GM21825 (cell line): ENCODE data around the gene PIGZ.

Experiments
- ATAC-seq: cut with Tn5 transposase; IDR thresholded peaks from one replicate; pipeline ENCODE4 v1.9.1; 2021; ENCODE audit warnings: mild to moderate bottlenecking, moderate library complexity; ENCODE audit not compliant: unreplicated experiment

PIGZ gene, protein sequence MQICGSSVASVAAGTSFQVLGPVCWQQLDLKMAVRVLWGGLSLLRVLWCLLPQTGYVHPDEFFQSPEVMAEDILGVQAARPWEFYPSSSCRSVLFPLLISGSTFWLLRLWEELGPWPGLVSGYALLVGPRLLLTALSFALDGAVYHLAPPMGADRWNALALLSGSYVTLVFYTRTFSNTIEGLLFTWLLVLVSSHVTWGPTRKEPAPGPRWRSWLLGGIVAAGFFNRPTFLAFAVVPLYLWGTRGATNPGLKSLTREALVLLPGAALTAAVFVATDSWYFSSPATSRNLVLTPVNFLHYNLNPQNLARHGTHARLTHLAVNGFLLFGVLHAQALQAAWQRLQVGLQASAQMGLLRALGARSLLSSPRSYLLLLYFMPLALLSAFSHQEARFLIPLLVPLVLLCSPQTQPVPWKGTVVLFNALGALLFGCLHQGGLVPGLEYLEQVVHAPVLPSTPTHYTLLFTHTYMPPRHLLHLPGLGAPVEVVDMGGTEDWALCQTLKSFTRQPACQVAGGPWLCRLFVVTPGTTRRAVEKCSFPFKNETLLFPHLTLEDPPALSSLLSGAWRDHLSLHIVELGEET

DNA sequence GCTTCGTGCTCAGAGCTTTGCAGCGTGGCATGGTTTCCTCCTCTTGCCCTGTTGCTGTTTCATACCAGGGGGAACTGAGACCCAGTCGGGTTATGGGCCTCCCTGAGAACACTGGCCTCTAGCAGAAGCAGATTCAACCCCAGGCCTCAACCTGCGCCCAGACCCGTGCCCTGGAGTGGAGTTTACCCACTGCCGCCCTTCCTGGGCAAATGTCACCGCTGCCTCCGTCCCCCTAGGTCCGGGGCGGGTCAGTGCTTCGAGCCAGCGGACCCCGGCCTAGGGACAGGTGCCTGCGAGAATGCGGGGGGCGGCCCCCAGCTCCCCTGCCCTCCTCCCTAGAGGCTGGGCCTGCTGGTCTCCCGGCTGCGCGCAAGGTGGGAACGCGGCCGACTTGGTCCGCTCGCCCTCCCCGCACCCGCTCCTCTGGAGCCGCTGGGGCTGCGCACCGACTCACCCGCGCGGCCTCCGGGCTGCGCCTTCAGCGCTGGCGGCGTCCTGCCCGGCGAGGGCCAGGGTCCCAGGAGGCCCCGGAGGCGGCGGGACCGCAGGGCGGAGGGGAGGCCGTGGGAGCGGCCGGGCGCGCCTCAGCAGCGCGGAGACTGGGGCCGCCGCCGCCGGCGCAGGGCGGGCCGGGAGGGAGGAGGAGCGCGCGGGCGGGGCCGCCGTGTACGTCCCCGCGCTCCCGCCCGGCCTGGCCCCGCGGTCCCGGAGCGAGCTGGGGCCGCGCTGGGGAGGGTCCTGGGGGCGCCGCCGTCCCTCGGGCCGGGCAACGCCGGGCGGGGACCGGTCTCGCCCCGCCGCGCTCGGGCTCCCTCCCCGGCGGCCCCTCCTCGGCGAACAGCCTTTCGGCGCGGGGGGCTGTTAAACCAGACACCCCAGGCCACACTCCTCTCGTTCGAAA, at the start of gene PIGZ:
PIGZ (minus strand) TSS at position 601 of the 901 bp plus-strand sequence. CDS start 16,802 bp downstream, outside the sequence.
- ATAC-seq, result peak; percentile 56

DNA sequence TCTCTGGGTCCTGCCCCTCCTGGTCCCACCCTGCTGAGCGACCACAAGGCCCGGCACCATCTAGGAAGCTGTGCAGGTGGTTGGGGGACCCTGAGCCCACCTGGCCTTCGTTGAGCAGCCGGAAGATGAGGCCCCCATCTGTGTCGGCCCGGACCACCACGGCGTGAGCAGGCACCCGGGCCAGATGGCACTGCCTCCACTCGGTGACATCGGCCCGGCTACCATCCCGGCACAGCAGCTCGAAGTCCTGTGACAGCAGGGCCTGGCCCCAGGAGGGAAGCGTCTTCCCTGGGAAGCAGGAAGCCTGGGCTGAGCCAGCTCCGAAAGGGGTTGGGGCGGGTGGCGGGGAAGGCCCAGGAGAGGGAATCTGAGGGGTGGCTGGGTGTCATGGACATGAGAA, 48.4 kb upstream of the PIGZ start:
- no peak for ATAC-seq

DNA sequence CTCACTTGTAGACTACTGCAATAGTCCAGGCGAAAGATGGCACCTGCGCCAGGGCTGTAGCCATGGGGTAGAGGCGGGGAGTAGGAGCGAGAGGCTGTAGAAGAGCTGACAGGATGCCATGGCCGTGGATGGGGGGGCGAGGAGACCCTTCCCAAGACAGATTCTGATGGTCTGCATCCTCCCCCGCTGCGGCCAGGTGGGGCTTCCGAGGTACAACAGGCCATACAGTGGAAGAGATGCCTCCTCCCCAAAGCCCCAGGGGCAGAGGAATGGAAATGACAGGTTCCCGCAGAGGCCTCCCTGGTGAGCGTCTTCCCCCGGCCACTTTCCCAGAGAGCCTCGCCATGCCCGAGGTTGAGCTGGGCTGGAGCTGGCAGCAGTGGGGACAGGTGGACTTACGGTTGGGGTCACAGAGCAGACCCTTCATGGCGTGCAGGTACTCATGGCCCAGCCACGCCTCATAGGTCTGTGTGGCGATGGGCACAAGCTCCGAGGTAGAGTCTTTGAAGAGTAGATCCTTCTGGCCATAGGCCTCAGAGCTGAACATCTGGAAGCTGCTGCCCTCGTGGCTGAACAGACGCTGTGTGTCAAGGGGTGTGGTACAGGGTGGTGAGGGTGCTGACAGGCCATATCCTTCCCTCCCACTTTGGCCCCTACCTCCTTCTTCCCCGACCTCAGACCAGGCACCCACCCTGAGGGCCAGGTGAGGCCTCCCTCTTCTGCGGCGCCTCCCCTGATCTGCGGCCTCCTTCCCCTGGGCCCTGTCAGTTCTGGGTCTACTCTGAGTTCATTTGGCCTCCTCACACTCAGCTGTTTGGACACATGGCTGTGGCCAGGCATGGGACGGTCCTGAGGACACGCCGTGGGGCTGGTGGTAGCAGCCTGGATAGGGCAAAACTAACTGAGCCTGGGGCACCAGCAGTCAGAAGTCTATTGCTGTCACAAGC, 47.4 kb upstream of the PIGZ start:
- ATAC-seq, result no peak

DNA sequence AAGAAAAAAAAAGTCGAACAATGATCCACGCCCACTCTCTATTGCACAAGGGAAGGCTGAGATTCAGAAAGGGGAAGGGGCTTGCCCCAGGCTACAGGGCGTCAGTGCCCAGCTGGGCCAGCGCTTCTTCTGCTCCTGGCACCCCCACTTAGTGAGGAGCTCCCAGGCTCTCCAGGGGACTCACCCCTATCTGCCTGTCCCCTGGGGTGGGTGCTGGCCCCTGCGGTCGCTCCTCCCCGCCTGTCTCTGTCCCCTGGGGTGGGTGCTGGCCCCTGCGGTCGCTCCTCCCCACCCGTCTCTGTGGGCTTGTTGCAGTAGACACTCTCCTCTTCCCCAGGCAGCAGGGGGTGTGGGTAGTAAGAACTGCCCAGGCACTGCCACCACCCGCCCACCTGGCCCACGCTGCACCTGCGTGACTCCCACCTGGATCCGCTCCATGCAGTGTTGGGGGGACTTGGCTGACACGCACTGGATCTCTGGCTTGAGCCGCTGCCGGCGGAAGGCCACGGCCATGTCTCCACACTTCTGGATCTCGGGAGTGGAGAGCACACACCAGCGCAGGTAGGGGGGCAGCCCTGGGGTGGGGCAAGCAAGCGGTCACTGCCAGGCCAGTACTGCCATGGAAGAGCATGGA, 46.4 kb upstream of the PIGZ start:
- ATAC-seq, result no peak

DNA sequence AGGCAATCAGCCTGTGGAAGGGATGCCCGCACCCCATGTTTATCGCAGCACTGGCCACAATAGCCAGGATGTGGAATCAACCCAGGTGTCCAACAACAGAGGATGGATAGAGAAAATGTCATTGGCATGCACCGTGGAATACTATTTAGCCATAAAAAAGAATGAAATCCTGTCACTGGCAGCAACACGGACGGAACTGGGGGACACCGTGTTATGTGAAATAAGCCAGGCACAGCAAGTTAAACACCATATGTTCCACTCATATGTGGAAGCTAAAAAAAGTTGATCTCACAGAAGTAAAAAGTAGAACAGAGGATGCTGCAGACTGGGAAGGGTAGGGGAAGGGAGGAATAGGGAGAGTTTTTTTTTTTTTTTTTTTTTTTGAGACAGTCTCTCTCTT, 45.4 kb upstream of the PIGZ start:
- no peak for ATAC-seq

DNA sequence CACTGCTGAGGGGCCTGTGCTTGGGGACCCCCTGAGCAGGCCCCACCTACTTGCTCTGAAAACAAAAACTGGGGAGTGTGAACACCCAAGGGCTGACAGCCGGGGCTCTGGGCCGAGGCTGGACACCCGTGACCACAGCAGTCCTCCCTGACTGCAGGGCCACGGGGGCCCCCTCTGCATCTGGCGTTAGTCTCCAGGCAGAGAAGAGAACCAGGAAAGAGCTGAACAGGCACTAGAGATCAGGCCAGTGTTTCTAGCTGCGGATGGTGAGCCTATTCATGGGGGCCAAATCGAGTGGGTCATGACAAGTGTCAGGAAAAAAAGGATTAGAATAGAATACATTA, 43.9 kb upstream of the PIGZ start:
- ATAC-seq, result no peak

DNA sequence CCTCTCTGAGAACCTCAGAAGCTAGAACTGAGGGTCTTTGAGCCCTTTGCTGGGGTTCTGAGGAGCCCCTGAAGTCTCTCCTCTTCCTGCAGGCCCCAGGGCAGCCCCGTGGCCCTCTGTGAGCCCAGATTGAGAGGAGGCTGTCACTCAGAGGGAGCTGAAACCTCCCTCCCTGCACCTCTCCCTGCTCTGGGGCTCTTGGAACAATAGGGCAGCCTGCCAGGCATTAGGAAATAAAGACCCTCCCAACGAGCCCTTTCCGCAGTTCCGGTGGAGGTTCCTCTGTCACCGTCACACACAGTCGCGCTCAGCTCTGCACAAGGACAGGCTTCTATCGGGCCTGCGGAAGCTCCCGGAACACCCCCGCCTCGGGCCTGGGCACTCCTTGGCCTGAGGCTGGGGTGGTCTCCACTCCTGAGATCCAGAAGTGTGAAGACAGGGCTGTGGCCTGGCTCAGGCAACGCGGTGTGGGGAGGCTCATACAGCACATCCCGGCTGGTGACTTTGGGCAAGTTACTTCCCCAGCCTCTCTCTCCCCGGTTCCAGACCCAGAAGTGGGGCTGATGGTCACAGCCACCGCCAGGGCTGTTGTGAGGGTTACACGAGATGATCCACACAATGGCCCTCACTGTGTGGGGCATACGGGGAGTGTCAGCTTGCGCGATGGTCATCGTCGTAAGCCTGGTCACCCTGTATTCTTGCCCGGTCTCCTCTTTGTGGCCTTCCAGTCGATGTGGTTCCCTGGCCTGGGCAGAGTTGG, 43.3 kb upstream of the PIGZ start:
- ATAC-seq, result no peak

DNA sequence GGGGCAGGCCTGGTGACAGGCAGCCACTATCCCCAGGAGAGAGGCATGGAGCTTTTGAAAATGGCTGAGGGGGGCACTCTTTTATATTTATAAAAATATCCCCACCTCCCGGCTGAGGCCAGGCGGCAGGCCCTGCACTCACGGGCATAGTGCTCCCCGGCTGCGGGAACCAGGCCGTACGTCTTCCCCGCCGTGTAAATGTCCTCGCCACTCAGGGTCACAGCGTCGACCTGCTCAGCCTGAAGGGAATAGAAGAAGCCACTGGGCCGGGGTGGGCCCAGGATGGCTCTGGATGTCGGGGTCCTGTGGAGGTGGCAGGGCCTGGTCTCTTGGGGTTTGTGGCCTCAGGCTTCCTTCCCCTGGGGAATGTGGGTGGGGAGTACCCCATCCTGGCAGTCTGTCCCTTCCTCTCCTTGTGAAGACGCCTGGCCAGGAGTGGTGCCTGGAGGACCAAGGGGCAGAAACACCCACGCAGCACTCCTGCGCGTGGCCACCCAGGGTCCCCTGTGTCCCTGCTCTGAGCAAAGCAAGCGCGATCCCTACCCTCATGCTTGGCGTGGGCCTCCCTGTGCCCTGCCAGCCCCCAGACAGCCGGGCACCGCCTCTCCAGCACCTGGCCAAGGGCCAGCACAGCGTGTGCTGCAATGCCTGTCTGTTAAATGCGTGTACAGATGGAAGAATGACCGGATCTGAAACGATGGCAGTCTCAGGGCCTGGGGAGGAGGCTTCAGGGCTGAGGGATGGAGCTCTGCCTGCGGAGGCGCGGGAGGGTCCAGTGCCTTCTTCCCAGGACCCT, 42.1 kb upstream of the PIGZ start:
- ATAC-seq, result no peak

DNA sequence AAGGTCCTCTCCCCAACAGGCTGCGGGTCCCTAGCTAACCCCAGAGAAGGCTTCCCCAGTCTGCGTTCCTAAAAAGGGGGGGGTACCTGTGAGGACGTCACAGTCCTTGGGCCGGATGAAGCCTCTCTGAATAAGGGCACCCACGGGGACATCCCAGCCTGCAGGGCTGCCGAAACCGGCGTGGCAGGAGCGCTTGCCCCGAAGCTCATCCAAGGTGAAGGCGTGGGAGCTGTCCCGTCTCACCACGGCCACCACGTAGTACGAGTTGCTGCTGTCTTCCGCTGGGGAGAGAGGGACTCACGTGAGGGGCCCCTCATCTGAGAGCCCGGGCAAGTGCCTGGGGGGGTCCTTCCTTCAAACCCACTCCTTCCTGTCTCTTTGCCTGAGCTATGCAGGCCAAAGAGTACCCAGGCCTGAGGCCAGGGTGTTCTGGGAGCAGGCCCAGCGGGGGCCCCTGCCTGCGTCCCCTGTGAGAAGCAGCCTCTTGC, 40.9 kb upstream of the PIGZ start:
- no peak for ATAC-seq

DNA sequence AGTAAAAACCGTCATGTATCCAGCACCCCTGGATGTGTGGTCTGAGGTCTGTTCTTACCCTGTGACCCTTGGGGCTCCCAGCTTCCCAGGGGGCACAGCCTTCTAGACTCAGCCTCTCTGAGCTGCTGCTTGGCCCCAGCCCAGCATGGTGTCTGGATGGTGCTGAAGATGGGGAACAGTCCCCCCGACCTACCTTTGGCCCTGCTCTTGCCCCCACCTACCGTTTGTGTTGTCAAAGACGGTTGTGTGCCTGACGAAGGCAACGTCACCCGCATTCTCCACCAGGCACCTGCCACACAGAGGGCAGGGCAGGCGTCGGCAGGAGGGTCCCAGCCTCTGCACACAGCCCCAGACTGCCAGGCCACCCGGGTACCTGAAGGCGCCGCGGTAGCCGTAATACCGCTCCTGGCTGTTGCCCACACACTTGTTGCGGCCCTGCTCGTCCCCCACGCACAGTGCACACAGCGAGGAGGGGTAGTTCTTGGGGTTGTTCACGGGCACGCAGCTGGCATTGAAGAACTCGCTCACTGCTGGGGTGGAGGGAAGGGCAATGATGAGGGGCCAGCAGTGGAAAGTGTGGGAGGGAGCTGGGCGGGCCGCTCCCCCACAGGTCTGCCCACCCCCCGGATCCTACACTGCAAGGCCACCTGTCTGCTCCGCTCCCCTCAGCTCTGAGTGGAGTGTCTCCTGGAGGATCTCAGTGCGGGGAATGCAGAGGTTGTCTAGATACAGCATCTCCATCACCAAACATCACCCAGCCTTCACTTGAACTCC, 40.0 kb upstream of the PIGZ start:
- ATAC-seq, result no peak

DNA sequence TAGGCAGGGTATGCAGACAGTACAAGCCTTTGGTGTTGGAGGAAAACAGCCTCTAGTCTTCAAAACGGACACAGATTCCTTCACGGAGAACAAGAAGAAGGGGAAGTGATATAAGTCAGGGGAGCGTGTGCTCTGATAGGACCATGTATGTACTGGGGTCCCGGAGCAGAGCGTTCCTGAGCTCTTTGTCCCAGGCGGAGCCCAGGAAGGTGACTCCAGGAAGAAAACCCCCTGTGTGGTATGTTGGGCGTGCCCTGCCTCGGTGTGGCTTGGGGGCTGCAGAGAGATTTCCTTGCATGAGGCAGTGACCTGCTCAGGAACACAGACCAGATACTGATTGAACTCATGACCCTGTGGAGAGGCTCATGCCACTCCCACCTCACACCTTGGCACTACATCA, 39.3 kb upstream of the PIGZ start:
- ATAC-seq, result no peak

DNA sequence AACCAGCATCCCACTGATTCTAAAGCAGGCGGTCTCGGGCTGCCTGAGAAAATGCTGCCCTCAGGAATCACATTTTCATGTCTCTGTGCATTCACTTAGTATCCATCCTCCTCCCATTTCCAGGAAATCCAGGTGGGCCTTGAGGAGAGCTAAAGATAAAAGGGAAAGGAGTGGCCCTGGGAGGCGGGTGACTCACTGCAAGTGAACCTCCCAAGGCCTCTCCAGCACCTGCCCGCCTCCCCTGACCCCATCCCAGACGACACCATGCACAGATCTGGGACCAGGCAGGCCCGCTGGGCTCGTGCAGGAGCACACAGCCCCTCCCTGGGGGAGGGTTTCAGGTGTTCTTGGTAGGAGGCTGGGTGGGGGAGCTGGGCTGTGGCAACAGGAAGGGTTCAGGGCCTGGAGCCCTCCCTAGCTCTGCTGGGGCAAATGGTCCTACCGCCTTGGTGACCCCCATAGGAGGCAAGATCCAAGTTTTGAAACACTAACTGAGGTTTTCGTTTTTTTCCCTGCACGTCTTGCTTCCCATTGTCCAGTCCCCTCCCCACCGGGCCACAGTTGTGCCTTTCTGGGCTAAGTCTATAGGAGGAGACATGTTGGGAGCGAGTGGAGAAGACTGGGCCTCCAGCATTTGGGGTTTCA, 38.8 kb upstream of the PIGZ start:
- no peak for ATAC-seq

DNA sequence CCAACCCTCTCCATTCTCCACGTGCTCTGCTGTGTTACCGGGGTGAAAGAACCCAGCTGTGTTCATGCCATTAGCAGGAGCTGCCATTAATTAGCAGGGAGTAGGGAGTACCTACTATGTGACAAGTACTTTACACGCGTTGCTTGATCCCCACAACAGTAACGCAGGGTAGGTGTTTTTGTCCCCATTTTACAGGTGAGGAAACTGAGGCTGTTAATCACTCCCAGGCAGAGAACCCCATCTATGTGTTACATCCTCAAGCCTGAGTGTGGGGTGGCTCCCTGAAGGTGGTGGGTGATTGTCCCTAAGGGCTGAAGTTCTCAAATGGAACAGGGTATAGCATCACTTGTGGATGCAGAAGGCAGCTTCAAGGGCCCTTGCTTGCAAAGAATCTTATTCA, 38.2 kb upstream of the PIGZ start:
- ATAC-seq, result no peak

DNA sequence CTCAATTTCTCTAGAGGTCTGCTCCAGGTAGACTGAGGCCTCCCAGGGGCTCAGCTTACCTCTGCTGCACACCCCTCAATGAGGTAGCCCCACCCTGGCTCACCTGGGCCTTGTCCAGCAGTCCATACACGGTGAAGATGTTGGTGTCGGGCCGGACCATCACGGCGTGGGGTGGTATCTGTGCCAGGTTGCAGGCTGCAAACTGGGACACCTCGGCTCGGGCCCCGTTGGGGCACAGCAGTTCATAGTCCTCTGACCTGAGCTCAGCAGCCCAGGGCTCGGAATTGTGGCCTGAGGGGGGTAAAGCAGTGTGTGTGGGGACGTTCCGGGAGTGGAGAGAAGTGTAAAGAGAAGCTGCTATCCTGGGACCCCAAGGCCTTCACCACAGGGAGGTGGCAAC, 37.8 kb upstream of the PIGZ start:
- no peak for ATAC-seq

DNA sequence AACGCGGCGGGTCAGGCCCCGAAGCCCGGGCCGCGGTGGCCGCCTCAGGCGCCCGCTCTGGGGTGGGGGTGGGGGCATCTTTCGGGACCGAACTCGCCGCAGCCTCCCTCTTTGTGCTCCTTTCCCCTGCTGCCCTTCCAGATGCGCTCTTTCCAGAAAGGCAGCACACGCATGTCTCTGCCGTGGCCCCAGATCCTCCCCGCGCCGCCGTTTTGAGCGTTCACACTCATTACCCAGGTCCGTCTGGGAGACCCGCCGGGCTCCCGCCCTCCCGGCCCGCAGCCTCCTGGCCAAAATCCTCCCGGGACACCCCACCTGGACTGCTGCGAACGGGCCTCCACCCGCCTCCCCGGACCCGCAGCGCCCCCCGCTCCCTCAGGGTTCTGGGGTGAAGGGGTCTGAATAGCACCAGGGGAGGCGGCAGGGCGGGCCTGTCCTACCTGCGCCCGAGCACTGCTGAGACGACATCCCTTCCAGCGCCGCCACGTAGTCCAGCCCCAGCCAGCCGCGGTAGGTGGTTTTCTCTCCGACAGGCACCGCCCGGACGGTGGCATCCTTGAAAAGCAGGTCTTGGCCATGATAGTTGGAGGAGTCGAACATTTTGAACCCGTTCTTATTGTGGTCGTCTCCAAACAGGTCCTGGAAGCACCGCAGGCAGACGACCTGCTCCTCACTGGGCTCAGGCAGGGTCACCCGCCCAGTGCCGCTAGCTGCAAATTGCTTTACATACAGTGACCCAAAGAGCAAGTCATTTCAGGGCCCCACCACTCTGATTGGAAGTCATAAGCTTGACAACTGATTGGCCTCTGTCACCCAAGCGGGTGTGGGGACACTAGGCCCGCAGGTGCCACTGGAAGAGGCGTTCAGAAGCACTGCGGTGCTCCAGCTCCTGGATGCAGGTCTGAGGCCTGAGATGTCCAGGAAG, 35.1 kb upstream of the PIGZ start:
- no peak for ATAC-seq
